ENCODE data around the gene AVL9. TPM values are rescaled to one million over a fixed set of nuclear protein-coding genes. Genes with fewer than 3 reads are reported as not detected.
A peak's percentile ranks its signal among the peaks of the same experiment; 100 is the strongest.

The AVL9 gene
- total and polyA plus RNA-seq, 7 donors: 15.6 to 35.1 (median 21.6) TPM

DNA sequence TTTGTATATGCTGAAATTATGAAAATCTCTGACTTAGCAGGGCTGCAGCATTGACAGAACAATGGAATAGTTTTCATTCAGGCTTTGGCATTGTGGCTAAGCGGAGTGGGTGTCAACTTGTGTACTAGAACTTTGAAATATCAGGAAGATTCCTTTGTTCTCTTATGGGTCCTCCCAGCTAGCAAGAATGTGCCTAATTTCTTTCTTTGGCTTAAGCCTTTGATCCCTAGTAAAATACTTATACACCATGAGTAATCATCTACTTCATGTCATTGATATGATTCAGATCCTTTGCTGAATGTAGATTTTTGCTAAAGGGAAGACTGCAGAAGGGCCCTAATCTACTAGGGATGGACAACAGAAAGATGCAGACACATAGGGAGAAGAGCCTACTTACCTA, 6.2 kb downstream of the AVL9 start:
- Histone ChIP-seq H3K27ac (peak overlapping the region in 1 of 4 donors; percentile 16), H3K36me3 (no peaks in the 10 kb centered on the region), H3K4me1 (peaks cover 0 to 31% (median 19%) of the 10 kb centered on the region in 4 donors), H3K9me3 (no peaks in the 10 kb centered on the region), H3K4me3 (no peak overlapping the region), H3K27me3 (no peaks in the 10 kb centered on the region)
- TF ChIP-seq POLR2AphosphoS5 (IDR thresholded peaks at IDR 0.05): no peak
- no peak for TF ChIP-seq EP300 (IDR thresholded peaks at IDR 0.05)
- no peak for TF ChIP-seq POLR2A (IDR thresholded peaks at IDR 0.05)
- no peak for TF ChIP-seq CTCF (IDR thresholded peaks at IDR 0.05)
- intact Hi-C loops (cut with DNase I): no loop called here
- WGBS, 2 donors: 43 to 91% methylated on average over 1 of the region's 1 CpG
- no peak for DNase-seq

- H3K27ac ChIP-seq: no peak overlapping the region
These were observed 7.4 kb downstream of the AVL9 start for GRCh38 chr7:32502728-32503127.

GRCh38 chr7:32506266-32507054, 11.2 kb downstream of the AVL9 start:
- TF ChIP-seq EP300 (IDR thresholded peaks at IDR 0.05): no peak
- TF ChIP-seq POLR2A (IDR thresholded peaks at IDR 0.05): no peak
- no peak for TF ChIP-seq CTCF (IDR thresholded peaks at IDR 0.05)
- TF ChIP-seq POLR2AphosphoS5 (IDR thresholded peaks at IDR 0.05): no peak
- Histone ChIP-seq H3K27ac (no peak overlapping the region), H3K27me3 (no peaks in the 10 kb centered on the region), H3K9me3 (no peaks in the 10 kb centered on the region), H3K4me1 (peaks cover 0 to 10% (median 6%) of the 10 kb centered on the region in 4 donors), H3K4me3 (no peak overlapping the region), H3K36me3 (no peaks in the 10 kb centered on the region)
- intact Hi-C loops (cut with DNase I): no loop called here
- no peak for DNase-seq
- 88 to 89% methylated on average over 5 of the region's 5 CpGs for WGBS, 2 donors

More at GRCh38 chr7:32502728-32503127, 7.4 kb downstream of the AVL9 start:
- Histone ChIP-seq H3K4me3 (no peak overlapping the region), H3K36me3 (no peaks in the 10 kb centered on the region), H3K27me3 (no peaks in the 10 kb centered on the region), H3K4me1 (peaks cover 0 to 23% (median 12%) of the 10 kb centered on the region in 4 donors), H3K9me3 (no peaks in the 10 kb centered on the region)
- 70 to 73% methylated on average over 4 of the region's 4 CpGs for WGBS, 2 donors
- intact Hi-C loops (cut with DNase I): no loop called here
- no peak for DNase-seq
- TF ChIP-seq POLR2A (IDR thresholded peaks at IDR 0.05): no peak
- no peak for TF ChIP-seq EP300 (IDR thresholded peaks at IDR 0.05)
- TF ChIP-seq CTCF (IDR thresholded peaks at IDR 0.05): no peak
- no peak for TF ChIP-seq POLR2AphosphoS5 (IDR thresholded peaks at IDR 0.05)

- no peaks in the 10 kb centered on the region for H3K9me3 ChIP-seq
- no peak overlapping the region for H3K4me3 ChIP-seq
- peaks cover 0 to 5% (median under 1%) of the 10 kb centered on the region in 4 donors for H3K4me1 ChIP-seq
- no peak for DNase-seq
- H3K36me3 ChIP-seq: no peaks in the 10 kb centered on the region
- intact Hi-C loops (cut with DNase I): no loop called here
- TF ChIP-seq POLR2AphosphoS5 (IDR thresholded peaks at IDR 0.05) (no peak), CTCF (IDR thresholded peaks at IDR 0.05) (no peak), EP300 (IDR thresholded peaks at IDR 0.05) (no peak), POLR2A (IDR thresholded peaks at IDR 0.05) (no peak)
- H3K27ac ChIP-seq: no peak overlapping the region
- WGBS, 2 donors: 92 to 94% methylated on average over 6 of the region's 6 CpGs
- H3K27me3 ChIP-seq: no peaks in the 10 kb centered on the region
These were observed 12.1 kb downstream of the AVL9 start for GRCh38 chr7:32507414-32507813.

Measured in sigmoid colon (tissue), 7 donors.